ENCODE data around the gene HERC4.

GRCh38 chr10:68067508-68067907, 7.6 kb downstream of the HERC4 start:
- TF ChIP-seq, protein P1, sequence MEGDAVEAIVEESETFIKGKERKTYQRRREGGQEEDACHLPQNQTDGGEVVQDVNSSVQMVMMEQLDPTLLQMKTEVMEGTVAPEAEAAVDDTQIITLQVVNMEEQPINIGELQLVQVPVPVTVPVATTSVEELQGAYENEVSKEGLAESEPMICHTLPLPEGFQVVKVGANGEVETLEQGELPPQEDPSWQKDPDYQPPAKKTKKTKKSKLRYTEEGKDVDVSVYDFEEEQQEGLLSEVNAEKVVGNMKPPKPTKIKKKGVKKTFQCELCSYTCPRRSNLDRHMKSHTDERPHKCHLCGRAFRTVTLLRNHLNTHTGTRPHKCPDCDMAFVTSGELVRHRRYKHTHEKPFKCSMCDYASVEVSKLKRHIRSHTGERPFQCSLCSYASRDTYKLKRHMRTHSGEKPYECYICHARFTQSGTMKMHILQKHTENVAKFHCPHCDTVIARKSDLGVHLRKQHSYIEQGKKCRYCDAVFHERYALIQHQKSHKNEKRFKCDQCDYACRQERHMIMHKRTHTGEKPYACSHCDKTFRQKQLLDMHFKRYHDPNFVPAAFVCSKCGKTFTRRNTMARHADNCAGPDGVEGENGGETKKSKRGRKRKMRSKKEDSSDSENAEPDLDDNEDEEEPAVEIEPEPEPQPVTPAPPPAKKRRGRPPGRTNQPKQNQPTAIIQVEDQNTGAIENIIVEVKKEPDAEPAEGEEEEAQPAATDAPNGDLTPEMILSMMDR (IDR thresholded peaks at IDR 0.05; ENCODE audit: insufficient read depth, low read depth, low read length) = no peak
- no peak for TF ChIP-seq EZH2 (IDR thresholded peaks at IDR 0.05; ENCODE audit: insufficient read depth, low read length)

All from astrocyte (in vitro differentiated cells and primary cell).